Sigmoid colon (tissue), 7 donors: ENCODE data around the gene POFUT1. TPM values are rescaled to one million over a fixed set of nuclear protein-coding genes. Genes with fewer than 3 reads are reported as not detected.
A peak's percentile ranks its signal among the peaks of the same experiment; 100 is the strongest.

Experiments used
- DNase-seq: peaks from one replicate; pipeline ENCODE4 v3.0.0-alpha.2; 2019
- H3K27ac ChIP-seq, 4 donors: fragments of 200-600 bp; sonication (generic); one replicate each; pipeline ENCODE4 v1.5.1; 2016 to 2019; ENCODE audit warnings: mild to moderate bottlenecking in 1 of 4
- H3K27me3 ChIP-seq, 3 donors: fragments of 200-600 bp; sonication (generic); one replicate each; pipeline ENCODE4 v1.5.1; 2019; ENCODE audit warnings: mild to moderate bottlenecking in 1 of 3
- H3K36me3 ChIP-seq, 4 donors: fragments of 200-600 bp; sonication (generic); one replicate each; pipeline ENCODE4 v1.5.1; 2016 to 2019
- H3K4me1 ChIP-seq, 4 donors: fragments of 200-600 bp; sonication (generic); one replicate each; pipeline ENCODE4 v1.5.1; 2017 to 2019
- H3K4me3 ChIP-seq, 4 donors: fragments of 200-600 bp; sonication (generic); one replicate each; pipeline ENCODE4 v1.5.1; 2017 to 2019; ENCODE audit warnings: mild to moderate bottlenecking in 2 of 4, moderate library complexity in 1 of 4
- H3K9me3 ChIP-seq, 4 donors: fragments of 200-600 bp in 3 of 4; sonication (generic) in 3 of 4; one replicate each; pipeline versions ENCODE4 v1.5.1 to v1.6.1; 2013 to 2019
- EP300 ChIP-seq, 4 donors: sonication (generic); formaldehyde crosslinking; IDR thresholded peaks; one replicate each; pipeline ENCODE4 v1.6.1; 2017; ENCODE audit warnings: antibody characterized with exemption in 4 of 4
- POLR2A ChIP-seq, 2 donors: fragments of 450-650 bp; IDR thresholded peaks; one replicate each; pipeline ENCODE4 v1.6.1; 2016; ENCODE audit warnings: antibody characterized with exemption in 2 of 2, mild to moderate bottlenecking in 2 of 2, moderate library complexity in 2 of 2
- POLR2AphosphoS5 ChIP-seq, 4 donors: sonication (generic); formaldehyde crosslinking; IDR thresholded peaks; one replicate each; pipeline ENCODE4 v1.6.1; 2017; ENCODE audit warnings: antibody characterized with exemption in 4 of 4
- WGBS, 2 donors: extraction: QIAGEN DNeasy Blood & Tissue Kit; methylation state at CpG; one replicate each; pipeline ENCODE4 v1.1.7; 2013; 5-methylcytosine and 5-hydroxymethylcytosine counted together
- intact Hi-C: fragments of 100-400 bp; cut with DNase I; formaldehyde crosslinking; loops from one replicate; pipeline ENCODE4 v1.15.1; 2023
- polyA plus RNA-seq, 3 donors: library from polyadenylated mRNA; stranded (reverse); fragments of 200-250 nt; gene quantifications; one replicate each; pipeline ENCODE4 v1.2.3, GENCODE V29; 2013
- total RNA-seq, 4 donors: library from RNA; depleted of rRNA; stranded (reverse); fragments of >200 nt; gene quantifications; one replicate each; pipeline ENCODE4 v1.1.0, GENCODE V29; 2016
- TF ChIP-seq, protein P1 (sequence below), 4 experiments: fragments of 450-650 bp in 3 of 4; fragments of 200-600 bp in 1 of 4; IDR thresholded peaks; one replicate each; pipeline ENCODE4 v1.5.1; 2016 to 2019; ENCODE audit warnings: antibody characterized with exemption in 4 of 4, mild to moderate bottlenecking in 3 of 4, moderate library complexity in 2 of 4
- donor health status: healthy with polysubstance abuse.
- donor health status: Bipolar disorder and iron deficiency.
- donor health status: healthy.

The POFUT1 gene
- total and polyA plus RNA-seq, 7 donors, result 7.2 to 31.6 (median 25.3) TPM

DNA sequence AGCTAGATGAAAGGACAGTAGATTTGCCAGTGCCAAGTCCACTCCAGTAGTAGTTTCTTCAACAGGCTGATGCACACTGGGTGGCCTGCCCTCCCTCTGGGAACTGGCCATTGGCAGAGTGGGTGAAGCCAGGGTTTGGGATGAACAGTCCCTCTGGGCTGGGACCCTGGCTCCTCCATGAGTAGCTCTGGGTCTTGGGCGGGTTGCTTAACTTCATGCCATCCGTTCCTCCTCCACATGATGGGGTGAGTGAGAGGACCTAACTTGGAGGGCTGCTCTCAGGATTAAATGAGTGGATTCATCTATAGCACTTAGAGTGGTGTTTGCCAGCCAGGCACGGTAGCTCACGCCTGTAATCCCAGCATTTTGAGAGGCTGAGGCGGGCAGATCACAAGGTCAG, 47.3 kb upstream of the POFUT1 start:
- no peak for TF ChIP-seq POLR2A (IDR thresholded peaks at IDR 0.05)
- no peak for TF ChIP-seq POLR2AphosphoS5 (IDR thresholded peaks at IDR 0.05)
- TF ChIP-seq EP300 (IDR thresholded peaks at IDR 0.05), result no peak
- TF ChIP-seq, protein P1, sequence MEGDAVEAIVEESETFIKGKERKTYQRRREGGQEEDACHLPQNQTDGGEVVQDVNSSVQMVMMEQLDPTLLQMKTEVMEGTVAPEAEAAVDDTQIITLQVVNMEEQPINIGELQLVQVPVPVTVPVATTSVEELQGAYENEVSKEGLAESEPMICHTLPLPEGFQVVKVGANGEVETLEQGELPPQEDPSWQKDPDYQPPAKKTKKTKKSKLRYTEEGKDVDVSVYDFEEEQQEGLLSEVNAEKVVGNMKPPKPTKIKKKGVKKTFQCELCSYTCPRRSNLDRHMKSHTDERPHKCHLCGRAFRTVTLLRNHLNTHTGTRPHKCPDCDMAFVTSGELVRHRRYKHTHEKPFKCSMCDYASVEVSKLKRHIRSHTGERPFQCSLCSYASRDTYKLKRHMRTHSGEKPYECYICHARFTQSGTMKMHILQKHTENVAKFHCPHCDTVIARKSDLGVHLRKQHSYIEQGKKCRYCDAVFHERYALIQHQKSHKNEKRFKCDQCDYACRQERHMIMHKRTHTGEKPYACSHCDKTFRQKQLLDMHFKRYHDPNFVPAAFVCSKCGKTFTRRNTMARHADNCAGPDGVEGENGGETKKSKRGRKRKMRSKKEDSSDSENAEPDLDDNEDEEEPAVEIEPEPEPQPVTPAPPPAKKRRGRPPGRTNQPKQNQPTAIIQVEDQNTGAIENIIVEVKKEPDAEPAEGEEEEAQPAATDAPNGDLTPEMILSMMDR (IDR thresholded peaks at IDR 0.05), result no peak
- Histone ChIP-seq H3K27ac (no peak overlapping the region), H3K9me3 (no peaks in the 10 kb centered on the region), H3K4me1 (peaks cover 0 to 7% (median 1%) of the 10 kb centered on the region in 4 donors), H3K27me3 (no peaks in the 10 kb centered on the region), H3K4me3 (no peak overlapping the region), H3K36me3 (peaks cover 5 to 86% (median 54%) of the 10 kb centered on the region in 4 donors)
- 95% methylated on average over 5 of the region's 5 CpGs for WGBS, 2 donors
- peak; percentile 26 for DNase-seq
- intact Hi-C loops, result no loop called here

DNA sequence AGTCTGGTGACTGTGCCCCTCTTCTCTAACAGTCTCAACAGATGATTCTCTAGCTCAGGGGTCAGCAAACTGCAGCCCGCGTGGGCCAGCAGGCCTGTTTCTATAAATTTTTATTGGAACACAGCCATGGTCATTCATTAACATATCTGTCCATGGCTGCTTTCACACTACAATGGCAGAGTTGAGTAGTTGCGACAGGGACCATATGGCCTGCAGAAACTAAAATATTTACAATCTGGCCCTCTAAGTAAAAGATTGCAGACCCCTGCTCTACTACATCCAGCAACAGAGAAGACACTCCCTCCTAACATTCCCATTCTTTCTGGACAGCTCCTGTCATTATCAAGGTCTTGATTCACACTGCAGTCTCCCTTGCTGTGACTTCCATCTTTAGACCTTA, 45.3 kb upstream of the POFUT1 start:
- Histone ChIP-seq H3K27me3 (no peaks in the 10 kb centered on the region), H3K9me3 (no peaks in the 10 kb centered on the region), H3K4me3 (no peak overlapping the region), H3K36me3 (peaks cover 5 to 99% (median 61%) of the 10 kb centered on the region in 4 donors), H3K4me1 (peaks cover 0 to 15% (median 0%) of the 10 kb centered on the region in 4 donors), H3K27ac (no peak overlapping the region)
- no peak for TF ChIP-seq EP300 (IDR thresholded peaks at IDR 0.05)
- TF ChIP-seq, protein P1 (IDR thresholded peaks at IDR 0.05), result no peak
- no peak for TF ChIP-seq POLR2AphosphoS5 (IDR thresholded peaks at IDR 0.05)
- no peak for TF ChIP-seq POLR2A (IDR thresholded peaks at IDR 0.05)
- DNase-seq, result no peak
- 57 to 74% methylated on average over 3 of the region's 3 CpGs for WGBS, 2 donors
- intact Hi-C loops, result no loop called here

DNA sequence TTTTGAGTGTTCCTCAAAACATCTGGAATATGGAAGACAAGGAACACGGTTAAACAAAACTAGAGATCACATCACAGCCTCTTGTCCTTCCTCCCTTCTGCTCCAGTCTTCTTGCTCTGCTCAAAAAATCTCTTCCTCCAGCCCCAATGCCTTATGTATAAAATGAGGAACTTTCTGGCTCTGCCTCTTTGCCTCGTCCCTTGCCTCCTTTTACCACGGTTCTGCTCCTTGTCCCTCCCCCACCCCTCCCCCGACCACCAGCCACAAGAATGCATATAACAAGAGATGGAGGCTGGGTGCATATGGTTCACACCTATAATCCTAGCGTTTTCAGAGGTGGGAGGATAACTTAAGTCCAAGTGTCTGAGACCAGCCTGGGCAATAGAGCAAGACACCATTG, 43.7 kb upstream of the POFUT1 start:
- Histone ChIP-seq H3K4me3 (no peak overlapping the region), H3K36me3 (peaks cover 0 to 84% (median 51%) of the 10 kb centered on the region in 4 donors), H3K27ac (no peak overlapping the region), H3K27me3 (no peaks in the 10 kb centered on the region), H3K4me1 (peaks cover 0 to 15% (median 0%) of the 10 kb centered on the region in 4 donors), H3K9me3 (no peaks in the 10 kb centered on the region)
- peak; percentile 25 for DNase-seq
- no peak for TF ChIP-seq POLR2A (IDR thresholded peaks at IDR 0.05)
- no peak for TF ChIP-seq POLR2AphosphoS5 (IDR thresholded peaks at IDR 0.05)
- TF ChIP-seq, protein P1 (IDR thresholded peaks at IDR 0.05), result no peak
- TF ChIP-seq EP300 (IDR thresholded peaks at IDR 0.05), result no peak
- WGBS, 2 donors, result 72 to 80% methylated on average over 5 of the region's 5 CpGs
- intact Hi-C loops, result no loop called here

DNA sequence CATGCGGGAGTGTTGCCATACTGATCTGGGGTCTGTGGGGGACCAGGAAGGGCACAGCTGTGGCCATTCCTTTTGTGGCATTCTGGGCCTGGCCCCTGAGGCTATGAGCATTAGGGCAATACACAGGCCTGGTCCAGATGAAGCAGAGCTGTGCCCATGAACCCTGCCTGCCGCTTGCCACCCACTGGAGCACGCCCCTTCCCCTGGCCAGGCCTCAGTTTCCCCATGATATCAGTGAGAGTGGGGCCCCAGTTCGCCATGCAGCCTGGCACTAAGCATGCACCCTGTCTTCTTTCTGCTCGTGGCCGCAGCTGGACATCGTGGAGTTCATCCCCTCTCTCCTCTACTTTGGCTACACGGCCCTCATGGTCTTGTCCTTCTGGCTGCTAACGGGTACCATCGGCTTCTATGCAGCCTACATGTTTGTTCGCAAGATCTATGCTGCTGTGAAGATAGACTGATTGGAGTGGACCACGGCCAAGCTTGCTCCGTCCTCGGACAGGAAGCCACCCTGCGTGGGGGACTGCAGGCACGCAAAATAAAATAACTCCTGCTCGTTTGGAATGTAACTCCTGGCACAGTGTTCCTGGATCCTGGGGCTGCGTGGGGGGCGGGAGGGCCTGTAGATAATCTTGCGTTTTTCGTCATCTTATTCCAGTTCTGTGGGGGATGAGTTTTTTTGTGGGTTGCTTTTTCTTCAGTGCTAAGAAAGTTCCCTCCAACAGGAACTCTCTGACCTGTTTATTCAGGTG, 42.5 kb upstream of the POFUT1 start:
- peaks cover 0 to 72% (median 41%) of the 10 kb centered on the region in 4 donors for H3K36me3 ChIP-seq
- WGBS, 2 donors, result 92 to 93% methylated on average over 21 of the region's 21 CpGs

More for the DNA sequence above, 42.5 kb upstream of the POFUT1 start:
- Histone ChIP-seq H3K9me3 (no peaks in the 10 kb centered on the region), H3K4me3 (no peak overlapping the region), H3K27ac (no peak overlapping the region), H3K27me3 (no peaks in the 10 kb centered on the region), H3K4me1 (peaks cover 0 to 15% (median 0%) of the 10 kb centered on the region in 4 donors)
- intact Hi-C loops, result no loop called here
- TF ChIP-seq, protein P1 (IDR thresholded peaks at IDR 0.05), result no peak
- TF ChIP-seq POLR2AphosphoS5 (IDR thresholded peaks at IDR 0.05), result no peak
- TF ChIP-seq POLR2A (IDR thresholded peaks at IDR 0.05), result no peak
- TF ChIP-seq EP300 (IDR thresholded peaks at IDR 0.05), result no peak
- DNase-seq, result peak; percentile 54
